GM19099 (cell line): Measurements from ENCODE around the gene AGPAT1.

Experiments used
- POLR2A ChIP-seq: IDR thresholded peaks from 3 replicates; pipeline ENCODE4 v1.6.1; 2011; ENCODE audit warnings: low read depth; ENCODE audit not compliant: insufficient read length; ENCODE audit errors: extremely low read depth

The AGPAT1 gene

GRCh38 chr6:32208996-32209395, 33.1 kb upstream of the AGPAT1 start:
- TF ChIP-seq POLR2A = no peak

GRCh38 chr6:32204268-32204715, 28.4 kb upstream of the AGPAT1 start:
- TF ChIP-seq POLR2A = no peak

DNA sequence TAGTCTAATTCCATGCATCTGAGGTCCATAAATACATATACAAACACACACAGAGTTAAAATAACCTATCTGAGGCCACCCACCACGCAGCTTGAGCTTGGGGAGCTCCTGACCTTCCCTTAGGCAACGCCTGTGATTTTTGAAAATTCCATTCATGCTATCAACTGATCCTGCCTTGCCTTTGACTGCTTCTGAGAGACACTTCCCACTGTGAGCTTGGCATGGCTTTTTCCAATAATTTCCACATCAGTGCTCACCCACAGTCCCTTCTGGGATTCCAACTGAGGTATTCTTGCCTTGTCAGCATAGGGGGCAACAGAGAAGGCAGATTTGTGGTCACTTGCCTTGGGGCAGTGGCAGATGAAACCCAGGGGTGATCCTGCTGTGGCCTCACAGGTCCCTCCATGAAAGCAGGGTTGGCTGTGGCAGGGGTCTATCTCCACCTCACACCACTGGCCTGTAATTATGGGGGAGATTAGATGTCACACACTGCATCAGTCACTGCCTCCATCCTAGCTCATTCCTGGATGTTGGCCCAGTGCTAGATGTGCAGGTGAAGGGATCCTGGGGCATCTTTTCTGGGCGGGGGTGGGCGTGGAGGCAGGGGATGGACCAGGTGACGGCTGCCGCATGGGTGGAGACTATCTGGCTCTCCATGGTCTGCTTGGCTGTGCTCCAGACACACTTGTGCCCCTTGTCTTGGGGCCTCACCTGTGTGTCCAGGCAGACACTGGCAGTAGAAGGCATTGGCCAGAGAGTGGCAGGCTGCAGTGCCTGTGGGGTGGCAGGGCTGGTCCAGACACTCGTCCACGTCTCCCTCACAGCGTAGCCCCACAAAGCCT, 27.8 kb upstream of the AGPAT1 start:
- TF ChIP-seq POLR2A = no peak

- no peak for TF ChIP-seq POLR2A
These were observed 26.3 kb upstream of the AGPAT1 start for GRCh38 chr6:32202186-32202585.

DNA sequence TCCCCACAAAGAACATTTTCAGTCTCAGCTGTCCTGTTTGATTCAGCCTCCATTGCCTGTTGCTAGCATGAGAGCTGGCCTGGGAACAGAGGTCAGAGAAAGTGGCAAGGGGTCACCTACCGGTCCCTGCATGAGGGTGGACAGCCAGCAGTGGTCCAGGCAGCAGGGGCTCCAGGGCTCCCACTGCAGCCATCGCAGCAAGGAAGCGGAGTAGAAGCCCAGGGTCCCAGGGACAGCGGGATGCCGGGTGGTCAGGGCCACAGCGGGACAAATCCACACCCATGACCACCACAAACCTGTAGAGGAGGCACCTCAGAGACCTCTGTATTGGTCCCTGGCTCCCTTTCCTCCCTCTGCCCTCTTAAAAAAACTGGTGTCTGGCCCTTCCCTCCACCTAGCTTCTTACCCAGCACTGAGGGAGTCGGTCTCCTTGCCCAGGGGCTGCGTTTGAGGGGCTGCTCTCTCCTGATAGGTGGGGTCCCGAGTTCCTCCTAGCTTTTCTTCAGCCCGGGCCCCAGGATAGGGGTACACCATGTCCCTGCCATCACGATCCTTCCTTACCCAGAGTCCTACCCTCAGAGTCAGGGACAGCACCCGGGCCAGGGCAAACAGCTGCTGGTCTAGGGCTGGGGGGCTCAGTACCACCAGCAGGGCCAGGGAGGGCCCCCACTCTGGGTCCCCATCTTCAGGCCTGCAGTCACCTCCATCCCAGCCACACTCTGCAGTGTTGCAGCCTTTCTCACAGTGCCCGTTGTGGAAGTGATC, 25.0 kb upstream of the AGPAT1 start:
- TF ChIP-seq POLR2A = no peak

DNA sequence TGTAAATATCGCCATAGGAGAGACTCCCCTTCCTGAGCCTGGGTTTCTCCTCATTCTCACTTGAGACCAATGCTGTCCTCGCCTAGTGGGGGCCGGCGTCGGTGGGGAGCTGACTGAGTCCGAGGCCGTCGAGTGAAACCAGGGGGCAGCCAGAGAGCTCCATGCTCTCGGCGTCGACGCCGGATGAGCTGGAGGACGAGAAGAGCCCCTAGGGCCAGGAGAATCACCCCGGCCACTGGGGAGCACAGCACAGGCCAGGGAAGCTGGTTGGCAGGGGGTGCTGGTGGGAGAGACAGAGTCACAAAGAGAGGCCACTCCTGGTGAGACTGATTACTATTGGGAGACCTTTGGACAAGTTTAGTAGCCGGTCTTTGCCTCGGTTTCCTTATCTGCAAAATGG, 23.0 kb upstream of the AGPAT1 start:
- no peak for TF ChIP-seq POLR2A

DNA sequence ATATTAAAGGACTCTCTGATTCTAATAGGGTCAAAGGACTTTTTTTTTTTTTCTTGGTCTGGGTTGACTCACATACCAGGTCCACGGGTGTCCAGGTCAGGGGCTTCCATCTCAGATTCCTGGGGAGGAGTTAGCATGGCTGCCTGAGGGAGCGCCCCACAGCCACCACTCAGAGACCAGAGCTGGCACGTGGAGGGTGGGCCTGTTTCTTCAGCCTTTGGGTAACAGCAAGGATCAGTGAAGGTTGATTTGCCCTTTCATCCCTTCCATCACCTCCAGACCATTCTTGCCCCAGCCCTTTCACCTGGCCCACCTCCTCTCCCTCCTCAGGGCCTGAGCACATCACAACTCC, 22.4 kb upstream of the AGPAT1 start:
- TF ChIP-seq POLR2A = no peak

- TF ChIP-seq POLR2A = no peak
These were observed 21.1 kb upstream of the AGPAT1 start for GRCh38 chr6:32196682-32197616.

GRCh38 chr6:32195902-32196681, 20.2 kb upstream of the AGPAT1 start:
- peak; percentile 92 for TF ChIP-seq POLR2A

- no peak for TF ChIP-seq POLR2A
These were observed 19.7 kb upstream of the AGPAT1 start for GRCh38 chr6:32195652-32195901.

DNA sequence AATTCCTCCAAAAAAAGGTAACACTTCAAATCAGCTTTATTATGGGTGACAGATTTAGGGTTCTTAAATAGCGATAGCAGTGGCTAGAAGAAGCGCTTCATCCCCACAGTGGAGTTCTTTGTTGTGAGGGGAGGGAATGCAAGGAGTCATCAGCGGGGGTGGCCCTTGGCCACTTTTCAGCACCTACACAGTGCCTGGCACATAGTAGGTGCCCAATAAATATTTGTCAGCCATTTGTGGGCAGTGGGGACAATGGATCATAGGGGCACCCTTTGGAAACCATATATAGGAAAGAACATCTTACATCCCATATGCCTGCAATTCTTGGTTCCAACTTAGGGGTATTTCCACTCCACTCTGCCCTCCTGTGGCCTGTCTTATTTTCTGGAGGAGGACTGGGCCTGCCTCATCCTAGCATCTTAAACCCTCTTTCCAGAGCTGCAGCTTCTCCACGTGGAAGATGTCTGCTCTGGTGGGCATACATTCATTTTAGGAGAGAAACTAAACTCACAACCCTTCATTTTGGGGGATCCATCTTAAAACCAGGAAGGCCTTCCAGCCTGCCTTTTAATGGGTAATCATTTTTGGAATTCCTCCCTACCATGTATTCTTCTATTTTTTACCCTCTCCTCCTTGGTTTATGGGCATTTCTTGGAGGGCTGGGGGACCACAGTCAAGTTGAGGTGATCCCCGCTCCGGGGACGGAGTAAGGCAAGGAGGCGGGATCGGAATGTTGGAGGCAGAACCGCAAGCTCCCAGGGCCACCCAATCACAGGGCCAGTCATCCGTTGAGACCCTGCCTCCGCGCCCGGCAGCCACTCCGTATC, 19.2 kb upstream of the AGPAT1 start:
- TF ChIP-seq POLR2A = peak; percentile 60

DNA sequence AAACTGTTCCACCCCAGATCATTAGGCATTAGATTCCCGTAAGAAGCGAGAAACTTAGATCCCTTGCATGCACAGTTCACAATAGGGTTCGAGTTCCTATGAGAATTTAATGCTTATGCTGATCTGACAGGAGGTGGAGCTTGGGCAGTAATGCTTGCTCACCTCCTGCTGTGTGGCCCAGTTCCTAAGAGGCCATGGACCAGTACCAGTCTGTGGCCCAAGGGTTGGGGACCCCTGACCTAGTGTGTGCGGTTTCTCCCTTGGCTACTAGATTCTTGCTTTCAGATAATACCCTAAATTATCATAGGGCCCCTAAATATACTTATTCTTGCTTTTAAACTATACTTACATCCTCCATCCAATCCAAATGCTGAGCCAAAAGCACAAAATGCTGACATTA, 18.5 kb upstream of the AGPAT1 start:
- TF ChIP-seq POLR2A = no peak

- TF ChIP-seq POLR2A = peak; percentile 62
These were observed 16.7 kb upstream of the AGPAT1 start, which contains the start of gene GPSM3 for GRCh38 chr6:32192608-32193039. GPSM3 (minus strand) TSS chr6:32192643; CDS start chr6:32192513, 130 bp downstream.
